ENCODE results near the gene ENHO. TPM values are rescaled to one million over a fixed set of nuclear protein-coding genes. Genes with fewer than 3 reads are reported as not detected.

ENHO gene
- total RNA-seq, 2 donors from 2014 or later: 0.75 TPM; not detected in 1

- peak; percentile 55 for DNase-seq (ENCODE audit: low spot score)
- TF ChIP-seq CTCF (IDR thresholded peaks at IDR 0.05): no peak
- peaks cover 0 to 10% of the 10 kb centered on the region in 2 donors for H3K4me1 ChIP-seq
- H3K4me3 ChIP-seq: peak overlapping the region; percentile 41 to 55
- no peak overlapping the region for H3K27ac ChIP-seq
- no peaks in the 10 kb centered on the region for H3K27me3 ChIP-seq
- H3K9me3 ChIP-seq: no peaks in the 10 kb centered on the region
- no peaks in the 10 kb centered on the region for H3K36me3 ChIP-seq
Measured at GRCh38 chr9:34522091-34522887, 501 bp downstream of the ENHO start.

- no peak overlapping the region for H3K4me3 ChIP-seq
- H3K27me3 ChIP-seq: no peaks in the 10 kb centered on the region
- H3K4me1 ChIP-seq: peaks cover 0 to 10% of the 10 kb centered on the region in 2 donors
- H3K36me3 ChIP-seq: no peaks in the 10 kb centered on the region
- no peak for TF ChIP-seq CTCF (IDR thresholded peaks at IDR 0.05)
- no peaks in the 10 kb centered on the region for H3K9me3 ChIP-seq
- DNase-seq (ENCODE audit: low spot score): no peak
- no peak overlapping the region for H3K27ac ChIP-seq
Measured at GRCh38 chr9:34521406-34522045, 1.3 kb downstream of the ENHO start.

- H3K27me3 ChIP-seq: no peaks in the 10 kb centered on the region
- no peak for TF ChIP-seq CTCF (IDR thresholded peaks at IDR 0.05)
- no peaks in the 10 kb centered on the region for H3K9me3 ChIP-seq
- H3K4me1 ChIP-seq: peaks cover 0 to 10% of the 10 kb centered on the region in 2 donors
- H3K4me3 ChIP-seq: no peak overlapping the region
- DNase-seq (ENCODE audit: low spot score): no peak
- H3K27ac ChIP-seq: no peak overlapping the region
- no peaks in the 10 kb centered on the region for H3K36me3 ChIP-seq
Measured at GRCh38 chr9:34520505-34521385, 2.0 kb downstream of the ENHO start.

DNA sequence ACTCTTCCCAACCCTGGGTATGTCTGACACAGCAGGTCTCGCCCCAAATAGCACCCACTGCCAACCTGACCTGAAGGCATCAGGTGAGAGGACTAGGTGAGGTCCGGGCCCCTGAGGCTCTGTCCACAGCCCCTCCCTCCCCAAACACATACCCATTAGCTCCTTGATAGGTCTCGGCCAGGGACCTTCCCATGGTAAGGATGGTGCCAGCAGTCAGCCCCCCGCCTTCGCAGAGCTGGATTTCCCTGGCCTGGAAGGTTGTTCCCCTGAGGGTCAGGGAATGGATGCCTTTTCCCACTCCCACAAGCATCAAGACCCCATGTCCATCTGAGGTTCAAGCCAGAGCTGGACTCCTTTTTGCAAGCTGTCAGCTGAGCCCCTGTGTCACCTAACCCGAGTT is 2.7 kb downstream of the ENHO start:
- H3K36me3 ChIP-seq: no peaks in the 10 kb centered on the region
- peaks cover 0 to 10% of the 10 kb centered on the region in 2 donors for H3K4me1 ChIP-seq
- no peak for TF ChIP-seq CTCF (IDR thresholded peaks at IDR 0.05)
- no peak overlapping the region for H3K4me3 ChIP-seq
- H3K27me3 ChIP-seq: no peaks in the 10 kb centered on the region
- no peaks in the 10 kb centered on the region for H3K9me3 ChIP-seq
- H3K27ac ChIP-seq: no peak overlapping the region
- no peak for DNase-seq (ENCODE audit: low spot score)

GRCh38 chr9:34519321-34520020 is 3.3 kb downstream of the ENHO start:
- H3K27me3 ChIP-seq: no peaks in the 10 kb centered on the region
- no peaks in the 10 kb centered on the region for H3K9me3 ChIP-seq
- H3K4me3 ChIP-seq: no peak overlapping the region
- no peaks in the 10 kb centered on the region for H3K36me3 ChIP-seq
- no peak for TF ChIP-seq CTCF (IDR thresholded peaks at IDR 0.05)
- no peak for DNase-seq (ENCODE audit: low spot score)
- no peak overlapping the region for H3K27ac ChIP-seq
- peaks cover 0 to 10% of the 10 kb centered on the region in 2 donors for H3K4me1 ChIP-seq
